GM12878 (cell line): Measurements from ENCODE around the gene SPINK4. TPM values are rescaled to one million over a fixed set of nuclear protein-coding genes. Genes with fewer than 3 reads are reported as not detected.

ENCODE experiments used
- ATAC-seq: fragments of 200-7000 bp; cut with Tn5 transposase; 3 replicates; pipeline ENCODE4 v1.9.1; 2020; ENCODE audit warnings: mild to moderate bottlenecking, moderate library complexity
- BruUV-seq: library from RNA; stranded (reverse); fragments of 400-500 nt; replicated peaks from 2 replicates; lab custom pipeline; 2021; lab: Mats Ljungman, UMichigan
- CTCF ChIA-PET: fragments of 300-600 bp; sonication (Branson Sonifier 250); formaldehyde crosslinking; extraction: SDS; loops from one replicate; lab custom pipeline; 2021; ENCODE audit warnings: inconsistent platforms; lab: Yijun Ruan, JAX
- POLR2A ChIA-PET: fragments of 350-600 bp; formaldehyde crosslinking; extraction: SDS; loops from one replicate; lab custom pipeline; 2021; ENCODE audit warnings: inconsistent platforms; lab: Charles Lee
- RAD21 ChIA-PET: fragments of 300-600 bp; sonication (Branson Sonifier 250); formaldehyde crosslinking; loops from one replicate; lab custom pipeline; 2023; ENCODE audit warnings: antibody characterized with exemption; ENCODE audit not compliant: unreplicated experiment; lab: Charles Lee
- SMC1A ChIA-PET: fragments of 300-600 bp; sonication (Branson Sonifier 250); formaldehyde crosslinking; loops from one replicate; lab custom pipeline; 2023; ENCODE audit not compliant: unreplicated experiment, uncharacterized antibody; lab: Charles Lee
- DNase-seq: peaks from one replicate; pipeline ENCODE4 v3.0.0-alpha.2; 2011; ENCODE audit warnings: low read depth, low spot score
- FAIRE-seq: peaks from 3 replicates; lab custom pipeline; 2011; peaks lifted over from hg19 to GRCh38; lab: Jason Lieb, UNC
- H2AFZ ChIP-seq: 2 replicates; pipeline ENCODE4 v1.6.0; 2011; ENCODE audit warnings: low read depth, low read length, control low read depth; ENCODE audit not compliant: control insufficient read depth
- H3K27ac ChIP-seq: 2 replicates; pipeline ENCODE4 v1.5.1; 2011; ENCODE audit warnings: control low read depth; ENCODE audit not compliant: control insufficient read depth, insufficient read depth
- H3K27me3 ChIP-seq, 2 experiments: replicated peaks in 1 of 2; 2 replicates each; pipeline versions ENCODE4 v1.6.0 to v1.6.1; 2011; ENCODE audit warnings: low read length in 1 of 2; ENCODE audit not compliant: control insufficient read depth in 2 of 2, insufficient read depth in 2 of 2
- H3K36me3 ChIP-seq, 2 experiments: 2 replicates each; pipeline ENCODE4 v1.5.1; 2011; ENCODE audit warnings: low read length in 1 of 2; ENCODE audit not compliant: control insufficient read depth in 2 of 2, insufficient read depth in 2 of 2
- H3K4me1 ChIP-seq: 2 replicates; pipeline ENCODE4 v1.6.1; 2011; ENCODE audit warnings: mild to moderate bottlenecking, low read length, moderate library complexity, mixed read lengths; ENCODE audit not compliant: control insufficient read depth, insufficient read depth
- H3K4me2 ChIP-seq: 2 replicates; pipeline ENCODE4 v1.6.0; 2011; ENCODE audit warnings: control low read depth; ENCODE audit not compliant: control insufficient read depth, insufficient read depth
- H3K4me3 ChIP-seq: fragments of 200-600 bp; sonication (generic); 2 replicates; pipeline ENCODE4 v1.5.1; 2016
- H3K79me2 ChIP-seq: 2 replicates; pipeline ENCODE4 v1.6.0; 2011; ENCODE audit warnings: low read length; ENCODE audit not compliant: control insufficient read depth, insufficient read depth
- H3K9ac ChIP-seq: 2 replicates; pipeline ENCODE4 v1.8.0; 2011; ENCODE audit warnings: low read length, control low read depth, mixed read lengths; ENCODE audit not compliant: control insufficient read depth, insufficient read depth
- H3K9me3 ChIP-seq: replicated peaks from 3 replicates; pipeline ENCODE4 v1.5.1; 2011; ENCODE audit warnings: mild to moderate bottlenecking, low read length; ENCODE audit not compliant: control insufficient read depth, insufficient read depth
- H4K20me1 ChIP-seq: 2 replicates; pipeline ENCODE4 v1.6.0; 2011; ENCODE audit not compliant: control insufficient read depth, insufficient read depth
- ATF2 ChIP-seq: IDR thresholded peaks from 2 replicates; pipeline ENCODE4 v1.6.1; 2012; ENCODE audit warnings: low read length, inconsistent platforms
- CREB1 ChIP-seq: IDR thresholded peaks from 2 replicates; pipeline ENCODE4 v1.6.1; 2012; ENCODE audit warnings: low read depth, mild to moderate bottlenecking, inconsistent platforms
- EED ChIP-seq: sonication (generic); IDR thresholded peaks from 2 replicates; pipeline ENCODE4 v1.6.1; 2016; ENCODE audit warnings: antibody characterized with exemption, low read depth
- IRF4 ChIP-seq: IDR thresholded peaks from 2 replicates; pipeline ENCODE4 v1.6.1; 2011; ENCODE audit warnings: low read depth, low read length
- NFIC ChIP-seq: IDR thresholded peaks from 2 replicates; pipeline ENCODE4 v1.6.1; 2012; ENCODE audit warnings: low read depth, mild to moderate bottlenecking, inconsistent platforms, low read length, moderate library complexity
- TAF1 ChIP-seq: IDR thresholded peaks from 2 replicates; pipeline ENCODE4 v1.6.1; 2011; ENCODE audit warnings: mild to moderate bottlenecking, low read depth, low read length, borderline replicate concordance
- ZNF687 ChIP-seq: fragments of 450-650 bp; IDR thresholded peaks from 2 replicates; pipeline ENCODE4 v1.6.1; 2017; ENCODE audit warnings: mild to moderate bottlenecking, moderate library complexity
- WGBS: methylation state at CpG from one replicate; pipeline ENCODE4 v1.1.6; 2016; ENCODE audit warnings: low lambda C conversion rate; ENCODE audit not compliant: insufficient replicate concordance, insufficient coverage; ENCODE audit errors: missing lambda C conversion rate; 5-methylcytosine and 5-hydroxymethylcytosine counted together
- in situ Hi-C: fragments of 300-500 bp; cut with MboI; formaldehyde crosslinking; loops from 9 replicates; pipeline ENCODE4 v1.14.3; 2018; ENCODE audit warnings: mixed read lengths
- intact Hi-C: fragments of 100-400 bp; cut with micrococcal nuclease; formaldehyde crosslinking; loops from one replicate; pipeline ENCODE4 v1.14.2; 2022; ENCODE audit not compliant: unreplicated experiment
- polyA plus RNA-seq, 11 experiments: library from polyadenylated mRNA; depleted of rRNA in 4 of 11; unstranded in 6 of 11; stranded (reverse) in 5 of 11; fragments of >200 nt; fragmentation: Nextera tagmentation in 4 of 11; fragmentation: Illumina TruSeq in 1 of 11; extraction: Ambion mirVana in 4 of 11; extraction: Trizol in 1 of 11; gene quantifications; 1 replicate in 1 of 11; 2 replicates in 10 of 11; pipeline versions ENCODE4 v1.2.1 to v1.2.3, GENCODE V29; 2011 to 2016; ENCODE audit warnings: inconsistent platforms in 2 of 11, missing spikeins in 2 of 11, low read depth in 1 of 11
- total RNA-seq, 4 experiments: library from RNA; depleted of rRNA in 3 of 4; stranded (reverse); fragments of >200 nt in 3 of 4; fragmentation: Illumina TruSeq in 1 of 4; extraction: Trizol in 1 of 4; gene quantifications; 2 replicates each; pipeline versions ENCODE4 v1.2.1 to v1.2.3, GENCODE V29; 2013 to 2021

The SPINK4 gene
- total and polyA plus RNA-seq, 10 of the 15 experiments (the other 5 are each of a cell fraction or from before 2014, with no cell fraction given), result not detected

GRCh38 chr9:33246269-33246860, 6.4 kb downstream of the SPINK4 start (continued):
- TF ChIP-seq ZNF687 (no peak), IRF4 (no peak), NFIC (no peak), TAF1 (no peak), CREB1 (no peak)

GRCh38 chr9:33248606-33249005, 8.6 kb downstream of the SPINK4 start:
- POLR2A ChIA-PET, result interaction anchor here (1.0 kb wide), 1 partner anchor 119 kb away, joined by 3 read pairs; no protein-coding TSS in a partner anchor
- no peak overlapping the region for H2AFZ ChIP-seq
- BruUV-seq, result no TSS peak
- no peak for DNase-seq
- intact Hi-C loops, result no loop called here
- no peaks in the 10 kb centered on the region for H3K9me3 ChIP-seq
- no peaks in the 10 kb centered on the region for H3K27me3 ChIP-seq
- peaks cover 16% of the 10 kb centered on the region for H3K4me1 ChIP-seq
- no peak overlapping the region for H3K4me3 ChIP-seq
- no peak overlapping the region for H3K9ac ChIP-seq
- TF ChIP-seq EED (no peak), ATF2 (no peak)
- TF ChIP-seq, all 136 proteins: peak for 0
- Histone ChIP-seq H4K20me1 (no peaks in the 10 kb centered on the region), H3K4me2 (no peak overlapping the region), H3K36me3 (peaks cover 3 to 8% of the 10 kb centered on the region in 2 experiments; a peak in 2 of 4 replicates), H3K79me2 (no peaks in the 10 kb centered on the region), H3K27ac (no peak overlapping the region)
- ChIA-PET CTCF (interaction anchor here (0.7 to 1.5 kb wide), 6 partner anchors 13 to 205 kb away, joined by 3 read pairs; partner anchors contain the start of gene NFX1), RAD21 (interaction anchor here (0.9 to 1.4 kb wide), 2 partner anchors 9 to 22 kb away, joined by 4 read pairs; no protein-coding TSS in a partner anchor), SMC1A (interaction anchor here (1.2 kb wide), 2 partner anchors 9 to 23 kb away, joined by 3 to 5 read pairs; no protein-coding TSS in a partner anchor)
- FAIRE-seq, result no peak
- ATAC-seq, result peak; percentile 17
- in situ Hi-C loops, result loop anchor here (5.0 kb wide), 1 partner anchor 49 kb away; no protein-coding TSS in a partner anchor
- 88% methylated on average over 3 of the region's 3 CpGs for WGBS
